ENCODE data around the gene ATPAF1. TPM values are rescaled to one million over a fixed set of nuclear protein-coding genes. Genes with fewer than 3 reads are reported as not detected.

ATPAF1 gene
- total and polyA plus RNA-seq, 2 donors (not counting 1 experiment from before 2014, with no cell fraction given), result 65.6 to 72.1 TPM

- H3K4me3 ChIP-seq (replicated peaks in 1 of 4; ENCODE audit: control extremely low read depth in 1 of 4, insufficient read depth in 1 of 4, low read depth in 3 of 4, low read length in 4 of 4), result peak overlapping the region; percentile 39 to 78 (median 55)
- no peak overlapping the region for H3K27ac ChIP-seq (ENCODE audit: insufficient read depth, low read length)
- DNase-seq (ENCODE audit: low read depth in 2 of 2), result no peak
These were observed 52.4 kb downstream of the ATPAF1 start for GRCh38 chr1:46615735-46616134.

GRCh38 chr1:46615088-46615487 is 53.1 kb downstream of the ATPAF1 start:
- Histone ChIP-seq H3K4me2 (ENCODE audit: extremely low read depth, insufficient read depth, low read length) (peak overlapping the region; percentile 71), H3K36me3 (ENCODE audit: control insufficient read depth, insufficient read depth, low read length) (peaks cover 4% of the 10 kb centered on the region), H3K4me3 (replicated peaks in 1 of 4; ENCODE audit: control extremely low read depth in 1 of 4, insufficient read depth in 1 of 4, low read depth in 3 of 4, low read length in 4 of 4) (peak overlapping the region in 3 of 4 experiments; percentile 54 to 78 (median 56))

More at GRCh38 chr1:46615735-46616134, 52.4 kb downstream of the ATPAF1 start:
- no peaks in the 10 kb centered on the region for H3K27me3 ChIP-seq (ENCODE audit: control insufficient read depth, insufficient read depth, low read length)
- H2AFZ ChIP-seq (ENCODE audit: low read length), result no peak overlapping the region
- H3K4me2 ChIP-seq (ENCODE audit: extremely low read depth, insufficient read depth, low read length), result peak overlapping the region; percentile 71
- no peaks in the 10 kb centered on the region for H3K9me3 ChIP-seq (ENCODE audit: control insufficient read depth, insufficient read depth, low read depth, low read length)
- peaks cover 4% of the 10 kb centered on the region for H3K36me3 ChIP-seq (ENCODE audit: control insufficient read depth, insufficient read depth, low read length)
- H4K20me1 ChIP-seq (ENCODE audit: control insufficient read depth, extremely low read depth, insufficient read depth, low read length), result no peaks in the 10 kb centered on the region
- H3K4me1 ChIP-seq (ENCODE audit: control insufficient read depth, extremely low read depth, insufficient read depth, low read length), result peaks cover 10% of the 10 kb centered on the region
- no peak for TF ChIP-seq CTCF (conservative IDR thresholded peaks at IDR 0.05 in 1 of 2, IDR thresholded peaks at IDR 0.05 in 1 of 2; ENCODE audit: low read depth in 1 of 2, low read length in 2 of 2)
- TF ChIP-seq EZH2 (IDR thresholded peaks at IDR 0.05; ENCODE audit: low read length, missing control alignments), result no peak
- no peaks in the 10 kb centered on the region for H3K79me2 ChIP-seq (ENCODE audit: control insufficient read depth, insufficient read depth, low read length)
- H3K9ac ChIP-seq (ENCODE audit: insufficient read depth, low read length), result no peak overlapping the region

GRCh38 chr1:46614604-46614984 is 53.6 kb downstream of the ATPAF1 start:
- no peak for DNase-seq (ENCODE audit: low read depth in 2 of 2)
- no peak overlapping the region for H3K9ac ChIP-seq (ENCODE audit: insufficient read depth, low read length)
- H3K9me3 ChIP-seq (ENCODE audit: control insufficient read depth, insufficient read depth, low read depth, low read length), result no peaks in the 10 kb centered on the region
- no peak for TF ChIP-seq CTCF (conservative IDR thresholded peaks at IDR 0.05 in 1 of 2, IDR thresholded peaks at IDR 0.05 in 1 of 2; ENCODE audit: low read depth in 1 of 2, low read length in 2 of 2)
- peaks cover 6% of the 10 kb centered on the region for H3K36me3 ChIP-seq (ENCODE audit: control insufficient read depth, insufficient read depth, low read length)
- no peak overlapping the region for H3K4me3 ChIP-seq (replicated peaks in 1 of 4; ENCODE audit: control extremely low read depth in 1 of 4, insufficient read depth in 1 of 4, low read depth in 3 of 4, low read length in 4 of 4)
- peaks cover 10% of the 10 kb centered on the region for H3K4me1 ChIP-seq (ENCODE audit: control insufficient read depth, extremely low read depth, insufficient read depth, low read length)
- no peak overlapping the region for H3K4me2 ChIP-seq (ENCODE audit: extremely low read depth, insufficient read depth, low read length)
- no peak overlapping the region for H3K27ac ChIP-seq (ENCODE audit: insufficient read depth, low read length)
- no peaks in the 10 kb centered on the region for H4K20me1 ChIP-seq (ENCODE audit: control insufficient read depth, extremely low read depth, insufficient read depth, low read length)
- no peaks in the 10 kb centered on the region for H3K79me2 ChIP-seq (ENCODE audit: control insufficient read depth, insufficient read depth, low read length)
- no peaks in the 10 kb centered on the region for H3K27me3 ChIP-seq (ENCODE audit: control insufficient read depth, insufficient read depth, low read length)
- no peak overlapping the region for H2AFZ ChIP-seq (ENCODE audit: low read length)

More at GRCh38 chr1:46615088-46615487, 53.1 kb downstream of the ATPAF1 start:
- Histone ChIP-seq H3K27ac (ENCODE audit: insufficient read depth, low read length) (no peak overlapping the region), H3K9ac (ENCODE audit: insufficient read depth, low read length) (no peak overlapping the region), H3K9me3 (ENCODE audit: control insufficient read depth, insufficient read depth, low read depth, low read length) (no peaks in the 10 kb centered on the region), H4K20me1 (ENCODE audit: control insufficient read depth, extremely low read depth, insufficient read depth, low read length) (no peaks in the 10 kb centered on the region), H3K4me1 (ENCODE audit: control insufficient read depth, extremely low read depth, insufficient read depth, low read length) (peaks cover 10% of the 10 kb centered on the region), H2AFZ (ENCODE audit: low read length) (no peak overlapping the region), H3K79me2 (ENCODE audit: control insufficient read depth, insufficient read depth, low read length) (no peaks in the 10 kb centered on the region), H3K27me3 (ENCODE audit: control insufficient read depth, insufficient read depth, low read length) (no peaks in the 10 kb centered on the region)
- no peak for DNase-seq (ENCODE audit: low read depth in 2 of 2)
- TF ChIP-seq EZH2 (IDR thresholded peaks at IDR 0.05; ENCODE audit: low read length, missing control alignments) (no peak), CTCF (conservative IDR thresholded peaks at IDR 0.05 in 1 of 2, IDR thresholded peaks at IDR 0.05 in 1 of 2; ENCODE audit: low read depth in 1 of 2, low read length in 2 of 2) (no peak)

All from fibroblast of lung (primary cell).